Smooth muscle cell (in vitro differentiated cells): Measurements from ENCODE around the gene NME7. TPM values are rescaled to one million over a fixed set of nuclear protein-coding genes. Genes with fewer than 3 reads are reported as not detected.

Experiments used
- DNase-seq: peaks from one replicate; lab custom pipeline; 2025; ENCODE audit not compliant: unreplicated experiment; lab: John Stamatoyannopoulos, UW
- H2AFZ ChIP-seq: fragments of 200-600 bp; sonication (generic); 2 replicates; pipeline ENCODE4 v1.6.0; 2016; ENCODE audit warnings: antibody characterized with exemption, low read depth, mild to moderate bottlenecking
- H3F3A ChIP-seq: fragments of 200-600 bp; sonication (generic); 2 replicates; pipeline ENCODE4 v1.6.0; 2017; ENCODE audit warnings: antibody characterized with exemption, low read depth
- H3K27ac ChIP-seq: fragments of 200-600 bp; sonication (generic); 2 replicates; pipeline ENCODE4 v1.5.1; 2016; ENCODE audit warnings: low read depth, mild to moderate bottlenecking
- H3K27me3 ChIP-seq: fragments of 200-600 bp; sonication (generic); 2 replicates; pipeline ENCODE4 v1.6.1; 2016; ENCODE audit warnings: low read depth, mild to moderate bottlenecking
- H3K36me3 ChIP-seq: fragments of 200-600 bp; sonication (generic); 2 replicates; pipeline ENCODE4 v1.5.1; 2016; ENCODE audit warnings: low read depth
- H3K4me1 ChIP-seq: fragments of 200-600 bp; sonication (generic); 2 replicates; pipeline ENCODE4 v1.5.1; 2016; ENCODE audit warnings: low read depth
- H3K4me2 ChIP-seq: fragments of 200-600 bp; sonication (generic); 2 replicates; pipeline ENCODE4 v1.6.0; 2016; ENCODE audit warnings: mild to moderate bottlenecking
- H3K4me3 ChIP-seq: fragments of 200-600 bp; sonication (generic); 2 replicates; pipeline ENCODE4 v1.5.1; 2016; ENCODE audit warnings: mild to moderate bottlenecking
- H3K79me2 ChIP-seq: fragments of 200-600 bp; sonication (generic); 2 replicates; pipeline ENCODE4 v1.6.0; 2016; ENCODE audit warnings: low read depth, mild to moderate bottlenecking
- H3K9ac ChIP-seq: fragments of 200-600 bp; sonication (generic); 2 replicates; pipeline ENCODE4 v1.6.0; 2016; ENCODE audit warnings: low read depth
- H3K9me3 ChIP-seq: fragments of 200-600 bp; sonication (generic); replicated peaks from 2 replicates; pipeline ENCODE4 v1.5.1; 2016; ENCODE audit warnings: low read depth
- H4K20me1 ChIP-seq: fragments of 200-600 bp; sonication (generic); 2 replicates; pipeline ENCODE4 v1.6.0; 2016; ENCODE audit warnings: low read depth
- CTCF ChIP-seq: fragments of 200-600 bp; sonication (generic); IDR thresholded peaks from 2 replicates; pipeline ENCODE4 v1.5.1; 2017; ENCODE audit warnings: borderline replicate concordance, mild to moderate bottlenecking, antibody characterized with exemption; ENCODE audit not compliant: insufficient read depth, poor library complexity, severe bottlenecking
- WGBS: methylation state at CpG from one replicate; pipeline ENCODE4 v1.1.7; 2016; ENCODE audit warnings: low lambda C conversion rate; 5-methylcytosine and 5-hydroxymethylcytosine counted together
- polyA plus RNA-seq: library from polyadenylated mRNA; unstranded; fragments of >200 nt; fragmentation: Nextera tagmentation; extraction: Ambion mirVana; gene quantifications from 2 replicates; pipeline ENCODE4 v1.2.1, GENCODE V29; 2016
- total RNA-seq: library from RNA; depleted of rRNA; stranded (reverse); fragments of >200 nt; gene quantifications from 2 replicates; pipeline ENCODE4 v1.2.3, GENCODE V29; 2014

Gene NME7
- total and polyA plus RNA-seq, 2 experiments from 2014 or later: 26.5 to 77.8 TPM

- Histone ChIP-seq H3K4me2 (no peak overlapping the region), H3K9ac (no peak overlapping the region), H2AFZ (no peak overlapping the region), H3K79me2 (no peaks in the 10 kb centered on the region), H3K27ac (no peak overlapping the region), H3K36me3 (no peaks in the 10 kb centered on the region), H3K4me3 (no peak overlapping the region), H3F3A (peaks cover 4% of the 10 kb centered on the region), H3K27me3 (no peaks in the 10 kb centered on the region), H3K4me1 (peaks cover 4% of the 10 kb centered on the region), H4K20me1 (peaks cover 12% of the 10 kb centered on the region), H3K9me3 (no peaks in the 10 kb centered on the region)
- no peak for TF ChIP-seq CTCF
- no peak for DNase-seq
Observed at GRCh38 chr1:169316556-169316955, 51.0 kb downstream of the NME7 start.

- no peak overlapping the region for H3K9ac ChIP-seq
- peaks cover 12% of the 10 kb centered on the region for H4K20me1 ChIP-seq
- H2AFZ ChIP-seq: no peak overlapping the region
- H3K4me2 ChIP-seq: peak overlapping the region; percentile 53
- no peak for TF ChIP-seq CTCF
- H3K79me2 ChIP-seq: no peaks in the 10 kb centered on the region
- peak overlapping the region; percentile 48 for H3K27ac ChIP-seq
- peaks cover 6% of the 10 kb centered on the region for H3F3A ChIP-seq
- 27% methylated on average over 5 of the region's 5 CpGs for WGBS
- H3K4me1 ChIP-seq: peaks cover 5% of the 10 kb centered on the region
- no peaks in the 10 kb centered on the region for H3K9me3 ChIP-seq
- H3K27me3 ChIP-seq: no peaks in the 10 kb centered on the region
- no peak for DNase-seq
- H3K36me3 ChIP-seq: no peaks in the 10 kb centered on the region
- H3K4me3 ChIP-seq: no peak overlapping the region
Observed at GRCh38 chr1:169312084-169312954, 55.3 kb downstream of the NME7 start.

- H3F3A ChIP-seq: peaks cover 6% of the 10 kb centered on the region
- H3K9ac ChIP-seq: no peak overlapping the region
- H3K4me1 ChIP-seq: peaks cover 5% of the 10 kb centered on the region
- H3K79me2 ChIP-seq: no peaks in the 10 kb centered on the region
- TF ChIP-seq CTCF: no peak
- WGBS: 91% methylated on average over 7 of the region's 7 CpGs
- H3K4me2 ChIP-seq: no peak overlapping the region
- no peak overlapping the region for H3K27ac ChIP-seq
- H3K4me3 ChIP-seq: no peak overlapping the region
- H3K36me3 ChIP-seq: no peaks in the 10 kb centered on the region
- no peak overlapping the region for H2AFZ ChIP-seq
- H3K27me3 ChIP-seq: no peaks in the 10 kb centered on the region
- no peaks in the 10 kb centered on the region for H3K9me3 ChIP-seq
- H4K20me1 ChIP-seq: peaks cover 12% of the 10 kb centered on the region
- DNase-seq: no peak
Observed at GRCh38 chr1:169309178-169310166, 58.1 kb downstream of the NME7 start.
